Ishikawa (cell line): ENCODE results near the gene SBF2.

Experiments
- CEBPB ChIP-seq: IDR thresholded peaks from 2 replicates; pipeline ENCODE4 v1.6.1; 2012
- CREB1 ChIP-seq: IDR thresholded peaks from 2 replicates; pipeline ENCODE4 v1.6.1; 2012; ENCODE audit warnings: low read depth
- EGR1 ChIP-seq: IDR thresholded peaks from 2 replicates; pipeline ENCODE4 v1.6.1; 2012
- EP300 ChIP-seq: IDR thresholded peaks from 2 replicates; pipeline ENCODE4 v1.6.1; 2012; ENCODE audit warnings: borderline replicate concordance
- FOXM1 ChIP-seq: IDR thresholded peaks from 2 replicates; pipeline ENCODE4 v1.6.1; 2012; ENCODE audit warnings: low read depth, borderline replicate concordance
- MAX ChIP-seq: IDR thresholded peaks from 2 replicates; pipeline ENCODE4 v1.6.1; 2012
- NFIC ChIP-seq: IDR thresholded peaks from 2 replicates; pipeline ENCODE4 v1.6.1; 2012
- RAD21 ChIP-seq: IDR thresholded peaks from 2 replicates; pipeline ENCODE4 v1.6.1; 2012; ENCODE audit warnings: low read depth
- REST ChIP-seq: IDR thresholded peaks from 2 replicates; pipeline ENCODE4 v1.6.1; 2012; ENCODE audit warnings: low read depth, mild to moderate bottlenecking
- TAF1 ChIP-seq: IDR thresholded peaks from 2 replicates; pipeline ENCODE4 v1.6.1; 2012; ENCODE audit warnings: low read depth, mild to moderate bottlenecking
- TCF12 ChIP-seq: IDR thresholded peaks from 2 replicates; pipeline ENCODE4 v1.6.1; 2012; ENCODE audit warnings: low read depth
- TEAD4 ChIP-seq: IDR thresholded peaks from 2 replicates; pipeline ENCODE4 v1.6.1; 2012
- USF1 ChIP-seq: IDR thresholded peaks from 2 replicates; pipeline ENCODE4 v1.6.1; 2012
- YY1 ChIP-seq: IDR thresholded peaks from 2 replicates; pipeline ENCODE4 v1.6.1; 2012; ENCODE audit warnings: low read depth
- ZBTB7A ChIP-seq: IDR thresholded peaks from 2 replicates; pipeline ENCODE4 v1.6.1; 2012; ENCODE audit warnings: low read depth

The SBF2 gene

GRCh38 chr11:10160350-10160749, 133.7 kb downstream of the SBF2 start:
- TF ChIP-seq RAD21: no peak
- TF ChIP-seq NFIC: no peak
- TF ChIP-seq CREB1: no peak
- no peak for TF ChIP-seq TAF1
- TF ChIP-seq CEBPB: no peak
- no peak for TF ChIP-seq EGR1
- no peak for TF ChIP-seq YY1
- TF ChIP-seq USF1: no peak
- no peak for TF ChIP-seq ZBTB7A
- no peak for TF ChIP-seq TCF12
- no peak for TF ChIP-seq FOXM1

- TF ChIP-seq YY1: no peak
- TF ChIP-seq CEBPB: no peak
- no peak for TF ChIP-seq CREB1
- TF ChIP-seq NFIC: no peak
- TF ChIP-seq TAF1: no peak
- no peak for TF ChIP-seq MAX
- TF ChIP-seq TEAD4: no peak
- TF ChIP-seq FOXM1: no peak
- no peak for TF ChIP-seq EP300
- TF ChIP-seq ZBTB7A: no peak
- no peak for TF ChIP-seq TCF12
- no peak for TF ChIP-seq REST
- TF ChIP-seq RAD21: no peak
- no peak for TF ChIP-seq EGR1
- TF ChIP-seq USF1: no peak
Observed at GRCh38 chr11:10158461-10158860, 135.6 kb downstream of the SBF2 start.

- TF ChIP-seq TEAD4 (no peak), REST (no peak), CREB1 (no peak), TAF1 (no peak), NFIC (no peak), USF1 (no peak), ZBTB7A (no peak), EP300 (no peak), MAX (no peak), YY1 (no peak), FOXM1 (no peak), TCF12 (no peak), EGR1 (no peak), RAD21 (no peak), CEBPB (no peak)
Observed at GRCh38 chr11:10155793-10156490, 138.1 kb downstream of the SBF2 start.

GRCh38 chr11:10150800-10151199, 143.2 kb downstream of the SBF2 start:
- TF ChIP-seq TAF1 (no peak), TEAD4 (no peak), RAD21 (no peak), EP300 (no peak), NFIC (no peak), FOXM1 (no peak), YY1 (no peak), ZBTB7A (no peak), EGR1 (no peak)

GRCh38 chr11:10149553-10149952, 144.5 kb downstream of the SBF2 start:
- TF ChIP-seq RAD21 (no peak), EGR1 (no peak), MAX (no peak), TAF1 (no peak), ZBTB7A (no peak), YY1 (no peak), REST (no peak), FOXM1 (no peak), EP300 (no peak), USF1 (no peak), NFIC (no peak), CEBPB (no peak), TEAD4 (no peak), TCF12 (no peak), CREB1 (no peak)
